Measurements from ENCODE around the gene AHCYL2.
"Not testable (repeated sequence)": the region's sequence is repeated elsewhere in the genome, so short reads cannot be mapped to it uniquely, and the experiment has no call there.

AHCYL2 gene

DNA sequence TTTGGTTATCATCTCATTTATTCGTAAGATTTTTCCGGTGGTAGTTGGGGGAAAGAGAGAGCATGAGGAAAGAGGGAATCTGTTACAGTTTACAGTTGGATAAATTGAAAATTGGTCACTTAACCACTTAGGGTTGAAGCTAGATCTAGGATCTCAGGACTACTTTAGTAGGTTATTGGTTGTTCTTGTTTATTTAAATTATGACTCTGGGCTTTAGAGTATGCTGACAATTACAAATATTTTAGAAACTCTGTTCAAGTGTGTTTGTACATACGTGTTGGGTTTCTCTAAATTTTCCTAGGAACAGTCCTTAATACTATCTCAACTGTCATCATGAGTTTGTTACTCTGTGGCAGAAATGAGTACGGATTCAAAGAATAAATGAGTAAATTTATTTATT is 160.8 kb downstream of the AHCYL2 start:
- no peak for DNase-seq (ENCODE audit: low spot score)

DNA sequence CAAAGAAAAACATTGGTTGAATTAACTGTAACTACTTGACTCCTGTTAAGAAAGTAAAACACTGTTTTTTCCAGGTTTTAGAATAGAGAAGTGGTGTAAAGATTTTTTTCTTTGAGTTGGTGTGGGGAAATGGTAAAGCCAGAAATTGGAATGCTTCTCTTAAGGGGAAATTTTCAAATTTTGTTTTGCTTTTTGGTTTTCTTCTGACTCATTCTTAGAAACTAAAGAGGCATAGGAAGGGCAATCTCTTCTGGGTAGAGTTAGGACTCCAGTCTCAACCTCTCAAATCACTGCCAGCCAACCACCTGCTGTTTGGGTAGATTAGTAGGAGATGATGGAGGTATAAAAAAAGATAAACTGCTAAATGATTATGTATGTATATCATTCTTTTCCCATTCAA is 161.7 kb downstream of the AHCYL2 start:
- DNase-seq (ENCODE audit: low spot score): no peak

DNA sequence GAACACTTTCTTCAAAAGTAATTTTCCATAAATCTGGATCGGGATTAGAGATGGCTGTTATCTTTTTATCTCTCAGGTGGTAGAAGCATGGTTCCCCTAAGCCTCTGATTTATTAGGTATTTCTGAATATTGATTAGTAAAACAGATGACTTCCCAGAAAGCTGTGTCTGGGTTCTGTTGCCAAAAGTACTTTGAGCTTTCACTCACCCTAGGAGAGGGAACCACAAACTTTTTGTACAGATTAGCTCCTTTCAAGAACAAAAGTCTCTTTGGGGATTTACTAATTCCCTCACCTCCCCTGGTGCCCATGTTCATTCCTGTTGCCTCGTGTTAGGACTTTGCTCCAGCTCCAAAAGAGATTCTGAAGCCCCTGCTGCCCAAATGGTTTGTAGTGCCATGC is 162.7 kb downstream of the AHCYL2 start:
- DNase-seq (ENCODE audit: low spot score): no peak

DNA sequence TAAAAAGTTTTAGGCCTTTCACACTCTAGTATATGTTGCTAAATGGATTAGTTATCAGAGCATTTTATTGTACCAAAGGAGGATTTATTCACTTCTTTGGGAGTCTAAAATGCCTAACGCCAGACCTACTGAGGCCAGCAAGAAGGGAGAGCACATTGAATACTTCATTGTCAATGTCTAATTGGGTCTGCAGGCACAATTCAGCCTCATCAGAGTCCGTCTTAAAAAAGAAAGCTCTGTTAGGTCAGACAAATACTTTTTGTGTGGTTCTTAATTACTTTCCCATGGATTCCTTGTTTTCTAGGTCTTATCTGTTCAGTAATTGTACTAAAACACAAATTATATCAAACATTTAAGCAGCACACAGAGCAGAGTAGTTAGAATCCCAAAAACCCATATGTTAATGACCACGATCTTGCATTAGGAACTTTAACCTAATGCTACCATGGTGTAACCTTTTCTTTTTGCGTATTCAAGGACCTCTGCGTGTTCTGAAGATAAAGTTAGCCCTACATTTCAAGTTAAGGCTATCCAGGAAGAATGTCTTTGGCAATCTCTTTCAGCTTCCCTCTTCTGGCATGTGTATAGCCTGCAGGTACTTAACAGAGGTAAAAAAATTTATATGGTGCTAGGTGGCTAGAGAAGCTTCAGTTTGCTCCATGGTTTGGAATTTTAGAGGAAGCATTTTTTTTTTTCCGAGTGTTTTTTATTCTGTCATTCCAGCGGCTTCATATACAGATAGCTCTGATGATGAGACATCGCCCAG is 163.7 kb downstream of the AHCYL2 start:
- DNase-seq (ENCODE audit: low spot score): no peak

DNA sequence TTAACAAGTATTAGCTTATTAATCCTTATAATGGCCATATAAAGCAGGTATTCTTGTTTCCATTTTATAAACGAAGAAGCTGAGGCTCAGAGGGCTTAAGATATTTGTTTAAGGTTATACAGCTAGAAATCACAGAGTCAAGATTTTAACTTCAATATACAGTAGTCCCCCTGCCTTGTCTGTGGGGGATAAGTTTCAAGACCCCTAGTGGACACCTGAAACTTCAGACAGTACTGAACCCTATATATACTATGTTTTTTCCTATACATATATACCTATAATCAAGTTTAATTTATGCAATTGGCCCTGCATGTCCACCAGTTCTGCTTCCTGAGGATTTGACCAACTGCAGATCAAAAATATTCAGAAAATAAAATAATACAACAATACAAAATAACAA is 165.0 kb downstream of the AHCYL2 start:
- DNase-seq (ENCODE audit: low spot score): no peak

DNA sequence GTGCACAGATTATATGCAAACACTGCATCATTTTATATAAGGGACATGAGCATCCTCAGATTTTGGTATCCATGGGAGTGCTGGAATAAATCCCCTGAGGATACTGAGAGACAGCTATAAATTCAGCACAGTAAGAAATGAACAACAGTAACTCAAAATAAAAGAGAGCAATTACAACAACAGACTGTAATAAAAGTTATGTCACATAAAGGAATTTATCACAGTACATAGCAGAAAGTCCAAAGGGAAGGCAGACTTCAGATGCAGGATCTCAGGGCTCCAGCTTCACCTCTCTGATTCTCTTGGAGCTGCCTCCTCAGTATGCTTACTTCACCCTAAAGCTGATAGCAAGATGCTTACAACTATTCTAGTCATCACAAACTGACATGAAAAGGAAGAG is 165.5 kb downstream of the AHCYL2 start:
- no peak for DNase-seq (ENCODE audit: low spot score)

DNA sequence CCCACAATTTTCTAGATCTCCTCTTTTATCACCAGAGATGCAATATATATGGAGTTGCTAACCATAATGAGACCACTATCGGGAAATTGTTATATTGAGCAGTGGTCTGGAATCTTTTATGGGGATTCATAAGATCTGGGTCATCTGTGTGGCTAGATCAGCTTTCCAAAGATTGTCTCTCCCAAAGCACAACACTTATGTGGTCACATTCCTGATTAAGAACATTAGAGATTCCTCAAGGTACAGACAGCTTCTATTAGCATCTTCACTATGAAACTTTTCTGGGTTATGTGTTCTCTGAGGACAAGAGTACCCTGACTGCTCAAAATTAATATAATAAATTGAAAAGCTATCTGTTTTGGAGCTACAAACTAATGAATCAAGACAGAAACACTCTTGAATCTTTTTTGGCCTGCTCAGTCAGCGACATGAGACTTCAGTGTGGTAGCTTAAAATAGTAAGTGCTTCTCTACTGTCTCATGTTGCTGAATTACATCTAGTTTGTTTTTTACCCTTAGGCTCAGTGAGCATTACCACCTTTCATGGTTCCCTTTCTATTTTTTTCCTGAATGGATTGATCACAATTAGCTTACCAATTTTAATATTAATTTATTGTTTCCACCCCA is 166.8 kb downstream of the AHCYL2 start:
- DNase-seq (ENCODE audit: low spot score): no peak

DNA sequence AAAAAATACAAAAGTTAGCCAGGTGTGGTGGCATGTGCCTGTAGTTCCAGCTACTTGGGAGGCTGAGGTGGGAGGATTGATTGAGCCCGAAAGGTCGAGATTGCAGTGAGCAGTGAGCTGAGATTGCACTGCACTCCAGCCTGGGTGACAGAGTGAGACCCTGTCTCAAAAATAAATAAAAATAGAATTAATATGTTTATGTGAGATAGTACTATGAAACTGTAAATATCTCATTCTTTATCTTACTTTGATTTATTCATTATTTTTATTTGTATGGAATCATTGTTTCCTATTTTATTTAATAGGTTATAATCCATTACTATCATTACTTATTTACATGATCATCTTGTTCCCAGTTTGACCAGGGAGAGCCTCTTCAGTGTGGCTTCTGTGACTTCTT is 168.4 kb downstream of the AHCYL2 start:
- DNase-seq (ENCODE audit: low spot score): no peak

DNA sequence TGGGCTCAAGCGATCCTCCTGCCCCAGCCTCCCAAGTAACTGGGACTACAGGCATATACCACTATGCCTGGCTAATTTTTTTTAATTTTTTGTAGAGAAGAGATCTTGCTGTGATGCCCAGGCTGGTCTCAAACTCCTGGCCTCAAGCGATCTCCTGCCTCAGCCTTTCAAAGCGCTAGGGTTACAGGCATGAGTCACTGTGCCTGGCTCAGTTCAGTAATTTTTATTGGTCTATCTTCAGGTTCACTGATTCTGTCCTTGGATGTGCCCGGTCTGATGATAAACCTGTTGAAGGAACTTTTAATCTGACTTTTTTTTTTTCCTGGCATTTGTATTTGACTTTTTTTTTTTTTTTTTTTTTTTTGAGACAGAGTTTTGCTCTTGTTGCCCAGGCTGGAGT is 169.3 kb downstream of the AHCYL2 start:
- DNase-seq (ENCODE audit: low spot score): no peak

DNA sequence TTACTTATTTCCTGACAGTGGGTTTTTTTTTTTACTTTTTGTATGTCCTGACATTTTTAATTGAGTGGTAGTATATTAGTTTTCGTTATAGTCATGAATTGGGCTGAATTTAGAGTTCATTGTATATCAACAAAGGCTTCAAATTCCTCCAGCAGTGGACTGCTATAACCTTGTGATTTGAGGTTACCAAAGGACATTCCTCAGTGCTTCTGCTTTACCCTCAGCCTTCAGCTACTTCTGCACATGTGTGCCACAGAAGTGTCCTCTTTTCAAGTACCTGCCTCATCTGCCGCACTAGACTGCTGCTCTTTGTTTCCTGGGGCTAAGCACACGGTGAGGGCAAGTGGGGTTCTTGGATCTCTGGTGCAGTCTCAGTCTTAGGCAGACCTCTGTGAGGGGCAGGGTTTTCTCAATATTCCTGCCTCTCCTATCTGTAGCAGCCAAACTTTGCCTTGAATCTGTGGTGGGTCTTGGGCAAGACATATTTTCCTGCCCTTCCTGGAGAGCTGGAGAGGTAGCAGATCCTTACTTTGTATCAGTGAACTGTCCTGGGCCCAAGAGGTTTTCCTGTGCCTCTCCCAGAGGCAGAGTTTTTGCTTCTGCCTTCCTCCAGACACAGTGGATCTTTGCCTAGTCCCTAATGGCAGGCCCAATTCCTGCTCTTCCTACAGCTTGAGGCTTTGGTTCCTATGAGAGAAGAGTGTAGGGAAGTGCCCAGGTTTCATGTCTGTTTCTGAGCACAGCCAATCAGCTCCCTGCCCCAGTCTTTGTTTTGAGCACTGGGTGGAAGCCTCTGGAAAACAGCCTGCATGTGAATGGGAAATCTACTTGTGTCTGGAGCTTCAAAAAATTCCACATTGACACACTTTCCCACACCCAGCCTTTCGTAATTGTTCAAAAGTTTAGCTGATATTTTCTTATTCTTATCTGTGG is 170.4 kb downstream of the AHCYL2 start:
- DNase-seq (ENCODE audit: low spot score): no peak

DNA sequence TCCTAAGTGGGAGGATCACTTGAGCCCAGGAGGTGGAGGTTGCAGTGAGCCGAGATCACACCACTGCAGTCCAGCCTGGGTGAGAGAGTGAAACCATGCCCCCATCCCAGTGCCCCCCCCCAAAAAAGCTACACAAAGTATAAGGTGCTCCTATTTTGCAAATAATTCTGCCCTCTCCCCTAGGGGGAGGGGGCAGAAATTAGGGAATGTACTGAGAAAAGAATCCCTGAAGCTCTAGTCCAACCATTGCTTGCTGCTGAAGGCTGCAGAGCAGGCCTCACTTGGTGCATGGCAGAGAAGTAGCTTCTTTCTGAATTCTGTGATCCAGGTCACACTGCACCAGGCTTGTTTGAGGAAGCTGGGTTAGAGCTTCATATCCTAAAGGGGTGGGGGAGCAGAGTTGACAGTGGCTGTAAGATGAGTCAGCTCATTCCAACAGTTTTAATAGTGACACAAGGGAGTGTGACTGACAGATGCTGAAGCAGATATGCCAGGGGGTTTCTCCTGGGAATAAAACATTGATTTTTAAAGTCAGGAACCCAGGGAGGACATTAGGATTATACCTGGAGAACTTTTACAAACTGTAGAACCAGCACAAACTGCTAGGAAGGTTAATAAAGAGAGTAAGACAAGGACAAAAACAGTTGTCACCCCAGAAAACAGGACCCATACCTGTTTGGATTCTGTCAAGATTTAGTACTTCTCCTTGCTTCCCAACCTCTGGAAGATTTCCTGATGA is 176.6 kb downstream of the AHCYL2 start:
- no peak for DNase-seq (ENCODE audit: low spot score)

DNA sequence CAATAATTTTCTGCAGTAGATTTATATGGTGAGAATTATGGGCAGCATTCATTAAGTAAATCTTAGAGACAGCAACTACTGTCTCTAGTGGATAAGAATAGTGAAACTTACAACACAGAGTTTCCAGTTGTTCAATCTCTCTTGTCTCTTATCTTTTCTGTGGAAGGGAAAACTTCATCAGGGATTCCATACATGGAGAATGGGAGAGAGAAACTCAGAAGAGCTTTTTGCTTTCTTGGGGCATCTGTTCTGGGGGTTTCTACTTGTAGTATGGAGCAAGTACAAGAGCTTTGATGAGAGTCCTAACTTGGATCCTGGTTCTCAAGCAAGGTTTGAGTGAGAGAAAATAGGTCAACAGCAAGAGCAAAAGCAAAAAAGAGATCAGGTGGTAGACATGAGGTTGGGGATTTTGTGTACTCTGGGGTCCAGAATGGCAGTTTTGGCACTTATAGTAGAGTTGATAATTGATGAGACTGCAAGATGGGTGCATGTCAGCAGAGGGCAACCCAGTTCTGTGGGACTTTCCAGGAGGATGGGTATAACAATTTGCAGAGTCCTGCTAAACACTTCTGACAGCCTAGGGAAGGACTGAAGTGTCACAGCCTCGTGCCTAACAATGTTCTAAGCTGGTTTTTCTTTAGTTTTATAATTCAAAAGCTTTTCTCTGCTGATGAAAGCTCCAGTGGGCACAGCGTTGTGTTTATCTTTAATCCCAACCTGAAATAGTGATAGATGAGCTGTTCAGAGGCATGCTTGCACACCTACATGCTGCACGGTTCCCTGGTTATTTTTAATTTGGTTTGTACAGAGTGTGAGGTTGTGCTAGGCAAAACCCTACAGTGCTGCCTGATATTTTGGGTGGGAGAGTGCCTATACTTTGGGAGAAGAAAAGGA is 177.4 kb downstream of the AHCYL2 start:
- DNase-seq (ENCODE audit: low spot score): no peak

DNA sequence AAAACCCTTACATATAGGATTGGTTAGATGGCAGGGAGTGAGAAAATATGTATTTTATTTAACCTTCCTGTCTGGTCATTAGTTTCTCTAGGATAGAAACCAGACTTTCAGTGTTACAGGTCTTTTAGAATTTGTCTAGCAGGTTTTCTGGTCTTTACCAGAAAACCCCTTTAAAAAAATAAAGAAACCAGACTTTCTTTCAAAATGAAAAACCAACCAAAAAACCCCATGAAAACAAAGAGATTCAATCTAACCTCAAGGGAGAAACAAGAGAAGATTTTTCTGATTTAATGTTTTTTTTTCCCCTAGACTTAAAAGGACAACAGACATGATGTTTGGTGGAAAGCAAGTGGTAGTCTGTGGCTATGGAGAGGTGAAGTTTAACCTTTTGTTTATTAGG is 180.7 kb downstream of the AHCYL2 start:
- DNase-seq (ENCODE audit: low spot score): no peak

DNA sequence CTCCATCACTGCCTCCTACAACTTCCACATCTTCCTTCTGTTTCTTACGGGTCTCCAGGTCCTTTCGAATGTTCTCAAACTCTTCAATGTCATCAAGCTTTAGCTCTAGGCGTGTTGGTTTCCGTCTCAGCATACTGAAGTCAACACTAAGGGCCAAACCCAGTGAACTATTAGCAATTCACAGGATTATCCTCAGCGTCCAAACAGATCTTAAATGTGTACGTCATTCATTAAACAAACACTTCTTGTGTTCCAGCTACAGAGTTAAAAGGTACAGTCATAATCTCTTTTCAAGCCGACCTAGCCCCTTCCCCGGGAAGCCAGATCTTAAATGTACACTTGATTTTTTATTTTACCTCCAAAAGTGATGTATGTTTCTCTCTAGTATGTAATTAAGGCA is 185.4 kb downstream of the AHCYL2 start:
- not testable (repeated sequence) for DNase-seq (ENCODE audit: low spot score)

DNA sequence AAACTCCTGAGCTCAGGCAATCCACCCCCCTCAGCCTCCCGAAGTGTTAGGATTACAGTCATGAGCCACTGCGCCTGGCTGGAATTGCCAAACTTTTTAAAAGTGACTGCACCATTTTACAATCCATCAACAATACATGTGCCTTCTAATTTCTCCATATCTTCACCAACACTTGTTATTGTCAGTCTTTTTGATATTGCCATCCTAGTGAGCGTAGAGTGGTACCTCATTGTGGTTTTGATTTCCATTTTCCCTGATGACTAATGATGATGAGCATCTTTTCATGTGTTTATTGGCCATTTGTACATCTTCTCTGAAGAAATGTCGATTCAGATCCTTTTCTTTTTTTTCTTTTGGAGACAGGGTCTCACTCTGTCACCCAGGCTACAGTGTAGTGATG is 187.7 kb downstream of the AHCYL2 start:
- DNase-seq (ENCODE audit: low spot score): no peak

DNA sequence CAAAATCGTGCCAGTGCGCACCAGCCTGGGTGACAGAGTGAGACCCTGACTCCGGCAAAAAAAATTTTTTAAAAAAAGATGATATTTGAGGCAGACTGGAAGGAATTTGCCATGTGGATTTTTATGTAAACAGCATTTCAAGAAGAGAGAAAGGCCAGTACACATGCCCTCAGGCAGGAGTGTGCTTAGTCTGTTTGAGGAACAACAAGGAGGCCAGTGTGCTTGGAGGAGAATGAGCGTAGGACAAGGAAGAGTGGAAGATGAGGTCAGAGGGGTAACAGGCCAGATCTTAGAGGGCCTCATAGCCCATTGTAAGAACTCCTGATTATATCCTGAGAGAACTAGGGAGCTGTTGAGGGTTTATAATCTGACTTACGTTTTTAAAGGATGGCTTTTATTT is 192.2 kb downstream of the AHCYL2 start:
- DNase-seq (ENCODE audit: low spot score): no peak

DNA sequence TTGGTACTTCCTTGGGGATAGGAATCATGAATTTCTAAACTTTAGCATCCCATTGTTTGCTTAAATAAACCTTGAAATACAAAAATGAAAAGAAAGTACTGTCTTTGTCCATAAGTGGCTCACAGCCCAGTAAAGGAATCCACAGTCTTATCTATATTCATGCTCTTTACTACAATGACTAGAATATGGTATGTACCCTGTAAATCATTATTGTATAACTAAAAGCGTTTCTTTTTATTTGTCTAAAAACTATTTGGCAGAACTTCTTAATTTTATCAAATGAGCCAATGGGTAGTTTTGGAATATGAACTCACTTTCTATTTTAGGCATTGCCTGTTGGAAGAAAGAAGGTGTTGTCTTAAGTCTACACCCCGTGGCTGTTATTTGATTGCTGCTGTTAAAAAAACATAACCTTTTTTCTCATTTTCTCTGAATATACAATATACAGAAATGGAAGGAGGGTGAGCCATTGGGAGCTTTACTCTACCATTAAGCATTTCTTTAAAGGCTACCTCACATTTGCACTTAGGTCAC is 197.0 kb downstream of the AHCYL2 start:
- DNase-seq (ENCODE audit: low spot score): no peak

DNA sequence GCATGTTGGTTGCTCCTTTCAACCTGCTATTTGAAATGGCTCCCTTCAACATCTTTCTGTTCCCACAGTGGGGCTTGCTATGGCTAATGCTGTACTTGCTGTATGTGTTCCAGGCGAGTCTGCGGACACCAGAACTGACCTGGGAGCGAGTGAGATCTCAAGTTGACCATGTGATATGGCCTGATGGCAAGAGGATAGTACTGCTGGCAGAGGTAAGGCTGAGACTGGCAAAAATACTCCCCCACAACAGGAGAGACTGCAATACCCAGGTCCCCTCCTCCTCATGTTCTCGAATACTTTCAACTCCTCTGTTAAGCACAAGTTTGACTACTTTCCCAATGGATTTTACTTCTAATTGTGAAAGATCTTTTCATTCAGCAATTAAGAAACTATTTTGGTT is 197.9 kb downstream of the AHCYL2 start:
- no peak for DNase-seq (ENCODE audit: low spot score)

DNA sequence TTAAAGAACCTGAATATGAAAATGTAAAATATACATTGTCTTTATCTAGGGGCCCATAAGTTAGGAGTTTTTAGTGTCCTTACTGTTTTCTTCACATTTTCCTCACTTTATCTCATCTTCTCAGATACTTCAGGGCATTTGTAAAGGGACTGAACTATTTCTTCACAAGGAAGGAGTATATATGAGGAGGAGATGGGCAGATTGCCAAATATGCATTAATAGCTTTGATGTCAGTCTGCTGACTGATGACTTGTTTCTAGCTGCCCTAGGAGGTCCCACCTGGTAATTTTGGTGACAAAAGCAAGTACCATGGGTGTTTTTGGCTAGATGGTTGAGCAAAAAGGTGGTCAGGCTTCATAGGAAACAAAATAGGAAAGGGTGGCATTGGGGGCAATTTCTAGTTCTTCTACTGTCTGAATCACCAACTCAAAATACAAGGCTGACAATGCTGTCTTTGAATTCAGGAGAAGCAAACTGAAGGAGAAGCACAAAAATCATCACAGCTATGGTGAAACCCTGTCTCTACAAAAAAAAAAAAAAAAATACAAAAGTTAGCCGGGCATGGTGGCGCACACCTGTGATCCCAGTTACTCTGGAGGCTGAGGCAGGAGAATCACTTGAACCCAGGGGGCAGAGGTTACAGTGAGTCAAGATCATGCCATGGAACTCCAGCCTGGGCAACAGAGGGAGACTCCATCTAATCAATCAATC is 199.0 kb downstream of the AHCYL2 start:
- DNase-seq (ENCODE audit: low spot score): no peak

DNA sequence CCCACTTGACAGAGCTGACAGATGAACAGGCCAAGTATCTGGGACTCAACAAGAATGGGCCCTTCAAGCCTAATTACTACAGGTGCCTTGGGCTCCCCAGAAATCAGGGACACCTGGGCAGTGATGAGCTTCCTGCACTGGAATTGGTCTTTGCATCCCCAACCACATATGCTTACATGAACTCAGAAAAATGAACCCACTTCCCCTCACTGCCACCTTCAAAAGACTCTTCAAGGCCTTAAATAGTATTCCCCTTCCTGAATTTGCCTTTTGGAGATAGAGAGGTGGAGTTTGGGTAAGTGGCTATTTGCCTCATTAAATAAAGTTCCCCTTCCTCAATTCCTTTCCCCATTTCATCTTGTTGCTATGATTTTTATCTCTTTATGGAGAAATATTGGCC is 201.7 kb downstream of the AHCYL2 start:
- no peak for DNase-seq (ENCODE audit: low spot score)
